GM21529 (cell line): ENCODE results near the gene CAPN1.

ENCODE experiments used
- ATAC-seq: cut with Tn5 transposase; IDR thresholded peaks from one replicate; pipeline ENCODE4 v1.9.1; 2021; ENCODE audit not compliant: unreplicated experiment

CAPN1 gene

GRCh38 chr11:65188486-65188885, 6.8 kb downstream of the CAPN1 start:
- no peak for ATAC-seq

GRCh38 chr11:65189191-65189590, 7.5 kb downstream of the CAPN1 start:
- no peak for ATAC-seq

- ATAC-seq: no peak
Measured at GRCh38 chr11:65194564-65194963, 12.8 kb downstream of the CAPN1 start.

GRCh38 chr11:65204143-65204542, 22.4 kb downstream of the CAPN1 start:
- no peak for ATAC-seq

- ATAC-seq: no peak
Measured at GRCh38 chr11:65204646-65205601, 23.2 kb downstream of the CAPN1 start.

- ATAC-seq: no peak
Measured at GRCh38 chr11:65205602-65205967, 23.9 kb downstream of the CAPN1 start.

- no peak for ATAC-seq
Measured at GRCh38 chr11:65206441-65206841, 24.7 kb downstream of the CAPN1 start.

GRCh38 chr11:65206901-65207300, 25.2 kb downstream of the CAPN1 start:
- ATAC-seq: no peak

GRCh38 chr11:65207918-65208784, 26.4 kb downstream of the CAPN1 start:
- no peak for ATAC-seq

- no peak for ATAC-seq
Measured at GRCh38 chr11:65208785-65209710, 27.3 kb downstream of the CAPN1 start.

- ATAC-seq: no peak
Measured at GRCh38 chr11:65209711-65210360, 28.1 kb downstream of the CAPN1 start.

GRCh38 chr11:65210361-65210731, 28.6 kb downstream of the CAPN1 start:
- ATAC-seq: no peak

- ATAC-seq: no peak
Measured at GRCh38 chr11:65210748-65211147, 29.0 kb downstream of the CAPN1 start.

- no peak for ATAC-seq
Measured at GRCh38 chr11:65211293-65212105, 29.8 kb downstream of the CAPN1 start.

GRCh38 chr11:65212226-65212801, 30.6 kb downstream of the CAPN1 start:
- ATAC-seq: no peak

GRCh38 chr11:65213322-65214211, 31.8 kb downstream of the CAPN1 start:
- no peak for ATAC-seq

GRCh38 chr11:65214212-65214845, 32.6 kb downstream of the CAPN1 start:
- no peak for ATAC-seq
